ENCODE results near the gene RAB6B.
A peak's percentile ranks its signal among the peaks of the same experiment; 100 is the strongest.

Gene RAB6B

DNA sequence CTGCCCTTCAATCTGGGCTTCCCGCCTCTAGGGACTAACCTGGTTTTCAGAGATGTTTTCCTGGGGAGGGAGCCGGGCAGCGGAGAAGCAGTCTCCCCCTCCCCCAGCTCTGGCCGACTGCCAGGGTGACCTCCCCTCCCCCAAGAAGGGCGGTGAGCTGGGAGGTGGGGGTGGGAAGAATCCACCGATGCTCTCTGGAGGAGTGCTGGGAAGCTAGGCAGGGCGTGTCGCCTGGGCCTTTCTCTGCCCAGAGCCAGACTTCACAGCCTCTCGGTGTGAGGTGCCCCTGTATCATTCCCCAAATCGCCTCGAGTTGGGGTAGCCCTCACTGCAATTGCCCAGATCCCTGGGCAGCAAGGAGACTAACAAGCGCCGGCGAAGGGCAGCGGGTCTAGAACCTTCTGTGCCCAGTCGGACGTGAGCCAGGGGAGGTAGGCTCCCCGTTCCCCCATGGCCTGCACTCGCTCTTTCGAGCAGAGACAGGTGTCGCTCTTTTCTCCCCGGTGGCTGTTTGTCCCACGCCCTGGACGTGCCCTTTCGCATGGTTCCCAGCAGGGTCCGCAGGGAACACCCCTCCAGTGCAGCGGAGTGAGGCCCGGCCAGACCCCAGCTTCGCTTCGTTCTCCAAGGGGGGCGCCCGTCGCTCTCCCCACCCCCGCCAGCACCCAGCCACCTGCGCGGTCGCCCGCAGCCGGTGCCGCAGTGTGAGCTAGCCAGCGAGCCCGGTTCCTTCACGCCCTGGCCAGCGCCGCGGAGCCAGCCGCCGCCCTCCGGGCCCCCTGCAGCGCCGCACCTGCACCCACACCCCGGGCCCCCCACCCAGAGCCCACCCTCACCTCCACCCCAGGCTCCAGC is 1.1 kb downstream of the RAB6B start:
- DNase-seq (ENCODE audit: low spot score), result no peak

- DNase-seq (ENCODE audit: low spot score), result no peak
Observed at GRCh38 chr3:133893683-133894352, 1.9 kb downstream of the RAB6B start.

DNA sequence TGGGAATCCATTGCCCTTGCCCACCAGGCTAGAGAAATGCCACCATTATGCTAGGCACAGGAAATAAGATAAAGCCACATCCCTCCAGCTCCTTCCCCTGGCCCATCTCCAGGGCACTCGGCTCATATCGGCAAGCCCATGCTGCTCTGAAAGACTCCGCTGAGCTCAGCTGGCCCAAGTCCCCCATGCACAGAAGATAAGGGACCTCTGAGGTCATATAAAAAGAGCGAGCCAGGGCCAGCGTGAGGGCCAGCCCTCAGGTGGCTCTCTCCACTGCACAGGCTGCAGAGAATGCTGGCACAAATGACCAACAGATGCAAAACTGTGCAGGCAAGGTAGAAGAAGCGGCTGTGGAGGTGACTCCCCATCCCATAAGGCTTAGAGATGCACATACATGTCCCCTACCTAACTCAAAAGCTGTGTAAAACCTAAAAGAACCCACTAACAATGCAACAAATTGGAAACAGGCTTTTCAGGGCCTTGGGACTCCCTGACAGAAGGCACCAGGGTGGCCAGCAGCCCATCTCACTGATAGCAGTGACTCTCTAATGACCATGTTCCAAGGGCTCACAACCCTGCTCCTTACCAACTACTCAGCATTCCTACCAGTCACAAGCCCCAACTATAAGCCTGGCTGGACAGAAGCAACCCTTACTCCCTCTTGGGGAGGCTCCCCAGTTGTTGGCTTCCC is 3.0 kb downstream of the RAB6B start:
- DNase-seq (ENCODE audit: low spot score), result no peak

DNA sequence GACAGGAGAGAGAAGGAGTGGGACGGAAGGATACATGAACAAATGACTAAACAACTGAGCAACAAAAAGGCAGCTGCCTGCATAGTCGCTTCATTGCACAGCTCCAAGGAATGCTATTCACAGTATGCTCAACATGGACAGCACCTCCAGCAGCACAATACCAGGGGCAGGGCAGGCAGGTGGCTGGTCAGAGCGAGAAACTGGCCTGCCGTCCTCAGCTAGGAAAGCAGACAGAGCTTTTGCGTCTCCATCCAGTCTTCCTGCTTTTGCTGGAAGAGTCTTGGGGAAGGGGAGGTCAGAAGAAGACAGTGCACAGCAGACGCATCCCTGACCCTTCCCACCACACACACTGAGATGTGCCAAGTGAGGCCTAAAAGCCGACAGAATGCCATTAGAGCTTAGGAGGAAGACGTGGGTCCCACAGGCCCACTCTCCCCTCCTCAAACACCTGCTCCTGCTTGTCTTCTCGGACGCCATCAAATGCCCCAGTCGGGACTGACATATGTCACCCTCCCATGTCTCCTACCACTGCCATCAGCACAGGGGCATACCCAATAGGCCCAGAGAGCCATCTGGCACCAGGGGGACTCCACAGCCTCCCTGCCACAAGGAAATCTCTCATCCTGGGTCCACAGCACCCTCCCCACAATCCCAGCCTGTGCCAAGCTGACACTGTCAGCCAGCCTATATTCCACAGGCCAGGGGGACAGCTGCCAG is 3.9 kb downstream of the RAB6B start:
- no peak for DNase-seq (ENCODE audit: low spot score)

DNA sequence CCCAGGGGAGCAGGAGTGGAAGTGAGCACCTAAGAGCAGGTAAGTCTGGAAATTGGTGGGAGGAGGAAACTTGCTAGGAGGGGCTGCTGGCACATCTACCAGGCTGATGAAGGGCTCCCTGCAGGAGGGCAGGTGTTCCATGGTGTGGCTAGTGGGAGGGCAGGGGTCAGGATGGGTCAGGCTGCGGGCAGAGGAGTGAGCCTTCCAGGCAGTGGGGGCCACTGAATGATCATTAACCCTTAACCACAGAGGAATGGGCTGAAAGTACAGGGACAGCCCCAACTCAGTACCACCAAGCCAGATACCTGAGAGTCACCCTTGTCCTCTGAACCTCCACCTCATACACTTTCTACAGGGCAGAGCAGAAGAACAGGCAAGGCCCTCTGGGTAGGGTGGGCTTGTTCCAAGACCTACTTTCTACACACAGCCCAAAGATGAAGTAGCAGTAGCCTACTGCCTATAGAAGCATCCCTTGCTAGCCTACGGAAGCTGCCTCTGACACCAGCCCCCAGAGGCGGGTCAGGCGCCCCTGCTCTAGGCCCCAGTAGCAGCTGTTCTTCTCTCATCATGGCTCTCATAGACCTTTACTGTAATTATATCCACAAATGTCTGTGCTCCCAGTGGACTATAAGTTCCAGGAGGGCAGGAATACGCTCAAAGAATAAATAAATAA is 4.6 kb downstream of the RAB6B start:
- DNase-seq (ENCODE audit: low spot score), result no peak

DNA sequence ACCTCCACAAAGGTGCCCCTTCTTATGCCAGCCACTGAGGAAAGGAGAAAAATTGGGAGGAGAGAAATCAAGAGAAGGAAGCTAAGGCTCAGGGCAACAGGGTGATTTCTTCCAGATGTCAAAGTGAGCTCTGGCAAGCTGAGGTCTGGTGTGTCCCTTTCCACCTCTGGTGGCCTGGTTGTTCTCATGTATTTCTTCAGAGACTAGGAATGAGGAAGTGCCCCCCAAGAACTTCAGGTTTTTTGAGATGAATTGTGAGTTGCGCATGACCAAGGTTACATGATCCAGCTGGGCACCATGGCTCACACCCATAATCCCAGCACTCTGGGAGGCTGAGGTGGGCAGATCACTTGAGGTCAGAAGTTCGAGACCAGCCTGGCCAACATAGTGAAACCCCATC is 5.6 kb downstream of the RAB6B start:
- no peak for DNase-seq (ENCODE audit: low spot score)

DNA sequence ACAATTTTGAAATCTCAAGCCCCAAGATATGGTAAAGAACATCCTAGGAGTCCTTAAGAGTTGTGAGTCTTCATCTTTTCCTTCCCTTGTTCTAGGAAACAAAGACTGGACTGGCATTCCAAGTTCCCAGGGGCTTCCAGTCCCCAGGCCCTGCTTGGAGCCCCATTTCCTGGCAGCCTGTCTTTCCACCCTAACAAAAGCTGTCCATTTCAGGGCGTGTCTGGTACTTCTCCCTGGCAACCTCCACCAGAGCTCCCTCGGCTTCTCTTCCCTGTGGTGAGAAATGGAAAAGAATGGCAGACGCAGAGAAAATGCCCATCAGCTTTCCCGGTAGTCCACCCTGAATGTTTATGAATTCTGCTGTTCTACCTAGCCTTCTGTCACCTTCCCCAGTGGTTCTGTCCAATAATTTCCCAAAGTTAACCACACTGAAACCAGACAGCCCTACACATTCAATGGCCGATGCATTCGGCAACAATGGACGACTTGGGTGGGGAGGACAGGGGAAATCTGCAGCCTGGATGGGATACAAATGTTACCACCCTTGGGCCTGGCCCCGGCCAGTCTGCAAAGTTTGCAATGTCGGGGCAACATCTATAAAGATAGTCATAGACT is 6.8 kb downstream of the RAB6B start:
- no peak for DNase-seq (ENCODE audit: low spot score)

GRCh38 chr3:133887803-133888703 is 7.6 kb downstream of the RAB6B start:
- DNase-seq (ENCODE audit: low spot score), result peak; percentile 81

- no peak for DNase-seq (ENCODE audit: low spot score)
Observed at GRCh38 chr3:133887074-133887802, 8.4 kb downstream of the RAB6B start.

- DNase-seq (ENCODE audit: low spot score), result no peak
Observed at GRCh38 chr3:133886031-133886722, 9.5 kb downstream of the RAB6B start.

- no peak for DNase-seq (ENCODE audit: low spot score)
Observed at GRCh38 chr3:133884887-133885711, 10.6 kb downstream of the RAB6B start.

- DNase-seq (ENCODE audit: low spot score), result no peak
Observed at GRCh38 chr3:133884054-133884886, 11.4 kb downstream of the RAB6B start.

GRCh38 chr3:133883641-133884040 is 12.0 kb downstream of the RAB6B start:
- DNase-seq (ENCODE audit: low spot score), result no peak

DNA sequence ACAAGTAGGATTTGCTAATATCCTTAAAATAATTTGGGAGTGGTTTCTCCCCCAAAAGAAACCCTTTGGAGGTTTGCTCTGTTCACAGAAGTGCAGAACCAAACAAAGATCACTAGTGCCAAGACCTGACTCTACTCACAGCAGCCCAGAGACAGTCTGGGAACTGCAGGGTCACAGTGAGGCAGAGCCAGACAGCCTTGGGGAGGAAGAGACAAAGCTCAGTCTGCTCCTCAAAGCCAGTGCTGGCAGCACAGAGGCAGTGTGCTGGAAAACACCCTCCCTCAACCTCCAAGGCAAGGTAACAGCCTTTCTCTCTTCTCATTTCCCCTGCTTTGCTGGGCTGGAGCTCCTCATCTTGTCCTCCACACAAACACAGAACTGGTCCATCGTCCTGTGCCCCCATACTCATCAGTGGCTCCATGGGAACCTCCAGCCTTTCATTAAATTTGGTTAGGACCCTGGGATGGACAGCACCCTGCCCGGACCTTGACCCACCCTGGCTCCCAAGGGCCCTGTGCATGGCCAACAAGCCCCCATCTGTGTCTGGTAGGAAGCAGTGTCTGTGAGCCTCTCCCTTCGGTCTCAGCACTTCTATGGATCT is 12.6 kb downstream of the RAB6B start:
- no peak for DNase-seq (ENCODE audit: low spot score)

GRCh38 chr3:133881939-133882825 is 13.5 kb downstream of the RAB6B start:
- no peak for DNase-seq (ENCODE audit: low spot score)

DNA sequence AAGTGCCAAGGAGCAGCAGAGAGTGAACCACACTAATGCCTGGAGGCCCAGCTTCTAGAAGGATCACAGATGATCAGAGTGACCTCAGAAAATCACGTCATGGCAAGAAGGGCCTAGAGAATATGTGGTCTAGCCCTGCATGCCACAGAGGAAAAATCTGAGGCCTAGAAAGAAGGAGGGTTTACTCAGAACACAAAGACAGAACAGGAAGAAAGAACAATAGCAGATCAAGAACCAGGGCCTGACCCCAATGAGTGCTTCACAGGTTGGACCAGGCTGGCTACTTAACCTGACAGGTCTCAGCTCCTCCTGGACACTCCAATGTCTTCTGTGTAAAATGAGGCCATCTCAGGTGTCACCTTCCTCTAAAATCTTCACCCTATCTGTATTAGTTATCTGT is 14.2 kb downstream of the RAB6B start:
- DNase-seq (ENCODE audit: low spot score), result no peak
